HL-60/S4 (cell line): Measurements from ENCODE around the gene SLC35E4.
"Not testable (repeated sequence)": the region's sequence is repeated elsewhere in the genome, so short reads cannot be mapped to it uniquely, and the experiment has no call there.

Experiments
- in situ Hi-C: fragments of 300-500 bp; cut with MboI; formaldehyde crosslinking; loops from 2 replicates; pipeline ENCODE4 v1.14.3; 2022; ENCODE audit warnings: low sequenced_read_pairs

Gene SLC35E4, protein sequence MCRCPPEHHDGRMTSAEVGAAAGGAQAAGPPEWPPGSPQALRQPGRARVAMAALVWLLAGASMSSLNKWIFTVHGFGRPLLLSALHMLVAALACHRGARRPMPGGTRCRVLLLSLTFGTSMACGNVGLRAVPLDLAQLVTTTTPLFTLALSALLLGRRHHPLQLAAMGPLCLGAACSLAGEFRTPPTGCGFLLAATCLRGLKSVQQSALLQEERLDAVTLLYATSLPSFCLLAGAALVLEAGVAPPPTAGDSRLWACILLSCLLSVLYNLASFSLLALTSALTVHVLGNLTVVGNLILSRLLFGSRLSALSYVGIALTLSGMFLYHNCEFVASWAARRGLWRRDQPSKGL

DNA sequence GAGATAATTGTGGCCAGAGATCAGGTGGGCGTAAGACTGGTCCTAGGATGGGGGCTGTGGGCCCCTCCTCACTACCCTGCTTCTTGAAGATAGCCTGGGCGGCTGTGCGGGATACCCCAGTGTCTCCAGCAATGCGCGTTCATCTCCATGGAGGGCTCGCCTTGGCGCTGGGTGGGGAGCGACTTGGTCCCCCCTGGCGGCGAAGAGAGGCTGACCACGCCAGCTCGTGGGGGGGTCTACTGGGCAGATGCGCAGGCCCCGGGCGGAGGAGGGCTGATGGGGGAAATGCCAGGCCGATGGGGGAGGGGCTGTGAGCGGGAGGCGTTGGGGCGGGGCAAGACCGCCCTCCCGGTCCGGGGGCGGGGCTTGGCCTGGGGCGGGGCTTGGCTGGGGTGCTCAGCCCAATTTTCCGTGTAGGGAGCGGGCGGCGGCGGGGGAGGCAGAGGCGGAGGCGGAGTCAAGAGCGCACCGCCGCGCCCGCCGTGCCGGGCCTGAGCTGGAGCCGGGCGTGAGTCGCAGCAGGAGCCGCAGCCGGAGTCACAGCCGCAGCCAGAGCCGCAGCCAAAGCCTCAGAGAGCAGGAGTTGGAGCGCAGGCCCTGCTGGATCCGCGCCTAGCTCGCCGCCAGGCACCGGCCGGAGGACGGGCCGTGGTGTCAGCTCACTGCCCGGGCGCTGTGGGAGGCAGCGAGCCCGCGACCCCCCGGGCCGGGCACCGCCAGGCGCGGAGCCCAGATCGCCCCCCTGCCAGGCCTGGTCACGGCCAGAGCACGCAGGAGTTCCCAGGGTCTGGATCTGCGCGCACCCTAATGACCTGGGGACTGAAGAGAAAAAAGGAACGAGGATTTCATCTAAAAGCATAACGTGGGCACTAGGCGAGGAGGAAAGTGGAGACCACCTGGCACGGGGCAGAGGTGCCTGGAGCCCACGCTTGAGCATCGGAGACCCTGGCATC is at the start of gene SLC35E4:
TSS of gene SLC35E4 (plus strand) at position 509 of the 953 bp plus-strand sequence. CDS start 670 bp downstream, outside the sequence.
- in situ Hi-C loops = loop anchor here (10.0 kb wide), 1 partner anchor 119 kb away; no protein-coding TSS in a partner anchor

DNA sequence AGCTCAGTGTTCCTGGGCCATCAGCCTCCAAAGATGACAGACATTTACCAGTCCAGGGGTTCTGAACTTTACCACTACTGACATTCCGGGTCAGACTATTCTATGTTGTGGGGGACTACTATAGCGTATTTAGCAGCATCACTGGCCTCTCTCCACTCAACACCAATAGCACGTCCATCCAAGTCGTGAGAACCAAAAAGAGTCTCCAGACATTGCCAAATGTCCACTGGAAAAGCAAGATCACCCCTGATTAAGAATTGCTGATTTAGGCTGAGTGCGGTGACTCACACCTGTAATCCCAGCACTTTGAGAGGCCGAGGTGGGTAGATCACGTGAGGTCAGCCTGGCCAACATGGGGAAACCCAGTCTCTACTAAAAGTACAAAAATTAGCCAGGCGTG is 49.2 kb upstream of the SLC35E4 start:
- in situ Hi-C loops = no loop called here

DNA sequence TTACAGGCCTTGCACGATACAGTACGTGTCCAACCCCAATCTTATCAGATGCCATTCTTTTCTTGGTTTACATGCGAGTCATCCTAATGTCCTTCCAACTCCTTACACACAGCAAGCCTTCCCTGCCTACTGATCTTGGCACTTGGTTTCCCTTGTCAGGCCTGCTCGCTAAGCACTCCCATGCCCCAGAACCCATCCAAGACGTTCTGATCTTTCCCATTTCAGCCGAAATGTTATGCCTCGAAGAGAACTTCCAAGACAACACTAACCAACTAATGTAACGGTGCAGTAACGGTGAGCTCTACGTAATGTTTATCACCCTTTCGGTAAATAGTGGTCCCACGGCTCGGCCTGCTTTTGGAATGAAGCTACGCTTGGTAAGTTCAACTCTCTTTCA is 44.4 kb upstream of the SLC35E4 start:
- in situ Hi-C loops = no loop called here

DNA sequence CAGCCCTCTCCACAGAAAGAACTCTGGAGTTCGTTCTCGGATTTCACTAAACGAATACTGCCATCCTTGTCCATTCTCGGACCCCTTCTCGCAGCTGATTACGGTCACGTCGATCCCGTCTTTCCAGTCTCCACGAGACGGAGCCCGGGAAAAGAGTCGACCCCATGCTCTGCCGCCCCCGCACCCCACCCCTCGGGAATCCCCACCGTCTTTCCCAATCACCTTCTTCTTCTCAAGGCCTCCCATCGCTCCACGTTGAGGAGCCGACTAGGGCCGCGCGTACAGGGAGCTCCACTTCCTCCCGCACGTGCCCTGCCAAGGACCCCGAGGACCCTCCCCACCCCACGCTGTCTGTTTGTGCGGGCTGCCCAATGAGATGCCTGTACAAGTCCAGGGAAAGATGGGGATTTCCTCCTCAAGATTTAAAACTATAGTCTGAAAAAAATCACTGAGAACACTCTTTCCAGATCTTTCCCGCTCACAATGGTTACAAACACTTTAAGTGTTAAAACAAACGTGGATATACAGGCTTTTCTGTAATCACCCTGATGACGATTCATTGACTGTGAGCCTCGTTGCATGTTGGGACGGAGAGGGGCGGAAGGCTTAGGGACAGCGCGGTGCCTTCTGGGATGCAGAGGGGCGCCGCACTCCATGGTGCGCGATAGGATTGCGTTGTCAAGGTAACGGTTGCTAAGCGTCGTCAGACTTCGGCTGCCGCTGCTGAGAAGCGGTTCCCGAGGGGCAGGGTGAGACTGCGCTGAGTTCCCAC is 43.8 kb upstream of the SLC35E4 start, which contains the start of gene PES1:
TSS of gene PES1 (minus strand) at position 323 of the 772 bp plus-strand sequence. CDS start at position 246, 77 bp downstream.
- in situ Hi-C loops = no loop called here

DNA sequence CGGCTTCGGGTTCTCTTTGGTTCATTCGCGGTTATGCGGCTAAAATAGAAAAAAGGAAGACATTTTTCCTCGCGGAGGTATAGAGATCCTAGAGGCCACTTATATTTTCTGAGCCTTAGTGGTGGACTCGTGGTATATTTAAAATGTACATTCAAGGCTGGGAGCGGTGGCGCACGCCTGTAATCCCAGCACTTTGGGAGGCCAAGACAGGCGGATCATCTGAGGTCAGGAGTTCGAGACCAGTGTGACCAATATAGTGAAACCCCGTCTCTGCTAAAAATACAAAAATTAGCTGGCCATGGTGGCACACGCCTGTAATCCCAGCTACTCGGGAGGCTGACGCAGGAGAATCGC is 43.2 kb upstream of the SLC35E4 start:
- in situ Hi-C loops = not testable (repeated sequence)

DNA sequence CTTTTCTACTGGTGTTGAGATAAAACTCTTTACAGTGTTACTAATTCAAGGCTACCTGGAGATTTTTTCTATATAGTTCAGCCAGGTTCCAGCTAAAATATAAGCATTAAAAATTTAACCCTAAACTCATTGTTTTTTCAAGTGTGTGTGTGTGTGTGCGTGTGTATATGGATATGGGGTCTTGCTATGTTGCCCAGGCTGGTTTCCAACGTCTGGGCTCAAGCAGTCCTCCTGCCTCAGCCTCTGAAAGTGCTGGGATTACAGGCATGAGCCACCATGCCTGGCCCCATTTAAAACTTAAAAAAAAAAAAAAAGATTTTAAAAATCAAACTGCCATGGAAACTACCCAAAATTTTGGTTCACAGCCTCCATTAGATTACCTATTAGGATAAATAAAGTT is 39.4 kb upstream of the SLC35E4 start:
- in situ Hi-C loops = no loop called here

DNA sequence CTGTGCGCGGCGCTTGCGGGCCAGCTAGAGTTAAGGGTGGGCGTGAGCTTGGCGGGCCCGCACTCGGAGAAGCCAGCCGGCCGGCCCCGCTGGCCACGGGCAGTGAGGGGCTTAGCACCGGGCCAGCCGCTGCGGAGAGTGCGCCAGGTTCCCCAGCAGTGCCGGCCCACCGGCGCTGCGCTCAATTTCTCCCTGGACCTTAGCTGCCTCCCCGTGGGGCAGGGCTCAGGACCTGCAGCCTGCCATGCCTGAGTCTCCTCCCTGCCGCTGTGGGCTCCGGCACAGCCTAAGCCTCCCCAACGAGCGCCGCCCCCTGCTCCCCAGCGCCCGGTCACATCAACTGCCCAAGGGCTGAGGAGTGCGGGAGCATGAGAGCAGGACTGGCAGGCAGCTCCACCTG is 38.7 kb upstream of the SLC35E4 start:
- in situ Hi-C loops = no loop called here

DNA sequence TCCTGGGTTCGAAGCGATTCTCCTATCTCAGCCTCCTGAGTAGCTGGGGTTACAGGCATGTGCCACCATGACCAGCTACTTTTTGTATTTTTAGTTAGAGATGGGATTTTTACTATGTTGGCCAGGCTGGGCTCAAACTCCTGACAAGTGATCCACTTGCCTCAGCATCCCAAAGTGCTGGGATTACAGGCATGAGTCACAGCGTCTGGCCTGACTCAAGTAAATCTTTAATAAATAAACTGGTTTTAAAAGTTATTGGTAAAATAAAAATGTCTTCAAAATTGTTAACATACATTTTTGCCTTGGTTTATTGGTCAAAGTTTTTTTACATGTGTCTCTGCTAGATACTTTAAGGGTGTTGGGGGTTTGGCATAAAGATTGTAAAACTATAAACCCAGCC is 36.6 kb upstream of the SLC35E4 start:
- in situ Hi-C loops = no loop called here

DNA sequence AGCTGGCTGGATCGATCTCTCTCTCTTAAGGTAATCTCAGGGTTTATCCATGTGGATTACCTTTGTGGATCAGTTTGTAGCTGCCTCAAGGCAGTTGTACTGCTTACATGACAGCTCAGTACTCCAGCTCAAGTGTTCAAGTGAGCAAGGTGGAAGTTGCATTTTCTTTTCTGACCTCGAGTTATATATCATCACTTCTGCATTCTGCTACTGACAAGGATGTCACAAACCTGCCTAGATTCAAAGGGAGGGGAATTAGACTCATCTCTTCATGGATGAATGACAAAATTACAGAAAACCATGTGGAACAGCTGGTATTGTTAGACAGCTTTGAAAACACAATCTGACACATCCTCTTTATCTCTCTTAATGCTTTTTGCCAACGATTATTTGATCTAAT is 34.7 kb upstream of the SLC35E4 start:
- in situ Hi-C loops = no loop called here

DNA sequence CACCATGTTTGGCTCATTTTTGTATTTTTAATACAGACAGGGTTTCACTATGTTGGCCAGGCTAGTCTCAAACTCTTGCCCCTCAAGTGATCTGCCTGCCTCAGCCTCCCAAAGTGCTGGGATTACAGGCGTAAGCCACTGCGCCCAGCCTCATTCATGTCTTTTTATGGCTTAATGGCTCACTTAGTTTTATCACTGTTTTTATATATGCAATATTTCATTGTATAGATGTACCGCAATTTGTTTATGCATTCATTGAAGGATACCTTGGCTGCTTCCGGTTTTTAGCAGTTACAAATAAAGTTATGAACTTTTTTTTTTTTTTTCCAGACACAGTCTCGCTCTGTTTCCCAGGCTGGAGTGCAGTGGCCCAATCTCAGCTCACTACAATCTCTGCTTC is 34.1 kb upstream of the SLC35E4 start:
- in situ Hi-C loops = no loop called here

DNA sequence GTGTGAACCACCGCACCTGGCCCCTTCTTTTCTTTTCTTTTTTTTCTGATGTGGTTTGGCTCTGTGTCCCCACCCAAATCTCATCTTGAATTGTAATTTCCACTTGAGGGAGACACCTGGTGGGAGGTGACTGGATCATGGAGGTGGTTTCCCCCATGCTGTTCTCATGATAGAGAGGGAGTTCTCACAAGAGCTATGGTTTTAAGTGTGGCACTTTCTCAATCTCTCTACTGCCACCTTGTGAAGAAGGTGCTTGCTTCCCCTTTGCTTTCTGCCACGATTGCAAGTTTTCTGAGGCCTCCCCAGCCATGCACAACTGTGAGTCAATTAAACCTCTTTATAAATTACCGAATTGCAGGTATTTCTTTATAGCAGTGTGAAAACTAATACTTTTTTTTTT is 33.5 kb upstream of the SLC35E4 start:
- in situ Hi-C loops = no loop called here

DNA sequence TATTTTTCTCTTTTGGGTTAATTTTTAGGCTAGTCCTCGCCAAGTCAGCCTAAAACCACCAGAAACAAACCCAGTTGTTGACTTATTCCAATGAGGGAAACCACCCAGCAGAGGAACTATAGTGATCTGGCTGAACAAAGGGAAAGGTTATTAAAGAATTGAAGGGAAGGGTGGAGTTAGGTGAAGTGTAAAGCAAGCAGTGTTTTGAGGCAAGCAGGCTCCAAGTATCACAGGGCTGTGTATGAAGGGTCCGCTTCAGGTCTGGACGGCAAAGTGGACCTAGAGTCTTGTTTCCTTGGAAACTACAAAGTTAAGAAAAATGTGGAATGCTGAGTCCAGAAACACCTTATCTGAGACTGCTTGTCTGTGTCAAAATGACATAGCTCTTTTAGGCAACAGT is 31.8 kb upstream of the SLC35E4 start:
- in situ Hi-C loops = no loop called here

DNA sequence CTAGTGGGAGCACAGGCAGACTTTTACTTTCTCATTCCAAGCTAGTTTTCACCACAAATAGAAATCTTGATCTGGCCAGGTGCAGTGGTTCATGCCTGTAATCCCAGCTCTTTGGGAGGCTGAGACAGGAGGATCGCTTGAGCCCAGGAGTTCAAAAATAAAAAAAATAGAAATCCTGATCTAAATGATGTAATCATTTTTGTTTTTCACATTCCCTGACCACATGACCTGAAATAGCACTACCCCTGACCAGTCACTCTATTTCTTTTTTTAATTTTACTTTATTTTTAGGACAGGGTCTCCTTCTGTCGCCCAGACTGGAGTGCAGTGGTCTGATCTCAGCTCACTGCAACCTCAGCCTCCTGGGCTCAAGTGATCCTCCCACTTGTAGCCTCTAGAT is 30.9 kb upstream of the SLC35E4 start:
- in situ Hi-C loops = no loop called here

DNA sequence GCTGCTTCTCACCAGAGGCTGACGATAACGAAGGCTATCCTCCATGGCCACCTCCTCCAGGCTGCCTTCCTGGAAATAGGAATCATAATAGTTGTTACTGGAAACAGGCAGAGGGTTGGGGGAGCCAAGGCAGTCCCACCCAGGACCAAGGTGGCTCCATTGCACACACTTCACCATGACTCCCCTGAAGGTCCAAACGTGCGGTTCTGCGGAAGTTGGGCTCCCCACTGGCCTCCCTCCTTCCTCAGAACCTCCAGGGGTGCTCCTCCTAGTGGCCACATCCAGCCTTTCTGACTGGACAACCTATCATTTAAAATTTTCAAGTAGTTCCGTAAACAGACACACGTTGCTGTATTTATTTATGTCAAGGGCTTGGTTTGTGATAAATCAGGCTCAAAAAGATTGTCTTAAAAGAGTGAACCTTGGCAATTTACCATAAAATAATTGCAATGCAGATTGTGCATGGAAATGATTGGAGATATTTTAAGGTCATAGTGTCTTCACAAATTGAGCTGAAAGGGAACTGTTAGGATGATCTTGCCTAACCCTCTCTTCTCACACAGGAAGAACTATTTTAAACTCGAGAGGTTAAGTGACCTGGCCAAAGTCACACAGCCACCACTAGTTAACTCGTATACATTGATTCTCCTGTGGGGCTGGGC is 30.0 kb upstream of the SLC35E4 start:
- in situ Hi-C loops = no loop called here

DNA sequence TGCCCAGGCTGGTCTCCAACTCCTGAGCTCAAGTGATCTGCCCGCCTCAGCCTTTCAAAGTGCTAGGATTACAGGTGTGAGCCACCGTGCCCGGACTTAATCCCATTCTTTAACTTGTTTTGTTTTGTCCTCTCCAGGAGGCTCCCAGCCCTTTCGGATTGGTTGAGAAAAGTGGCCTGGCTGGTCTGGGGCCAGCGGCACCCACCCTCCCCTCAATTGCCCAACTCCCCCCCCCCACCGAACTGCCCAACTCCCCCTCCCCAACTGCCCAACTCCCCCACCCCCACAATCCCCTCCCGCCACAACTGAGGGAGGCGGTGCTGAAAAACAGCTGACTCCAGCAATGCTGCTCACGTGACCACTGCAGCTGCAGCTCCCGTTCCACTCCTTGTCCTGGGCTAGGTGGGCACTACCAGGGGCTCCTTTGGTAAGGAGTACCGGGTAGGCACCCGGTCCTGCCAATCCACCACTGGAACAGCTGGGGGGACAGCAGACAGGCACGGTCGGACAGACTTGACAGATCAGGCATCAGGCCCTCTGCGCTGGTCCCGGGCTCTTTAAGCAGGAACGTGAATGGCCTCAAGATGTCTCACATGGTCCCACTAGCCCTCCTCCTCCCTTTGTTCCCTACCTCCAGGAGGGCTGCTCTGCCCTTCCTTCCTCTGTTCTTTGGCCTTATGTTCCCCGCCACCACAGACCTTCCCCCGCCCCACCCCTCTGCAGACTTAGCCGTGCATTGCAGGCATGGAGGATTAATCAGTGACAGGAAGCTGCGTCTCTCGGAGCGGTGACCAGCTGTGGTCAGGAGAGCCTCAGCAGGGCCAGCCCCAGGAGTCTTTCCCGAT is 28.9 kb upstream of the SLC35E4 start, which contains the start of gene TCN2:
TSS of gene TCN2 (plus strand) at position 720 of the 845 bp plus-strand sequence. CDS start 158 bp downstream, outside the sequence.
- in situ Hi-C loops = no loop called here

DNA sequence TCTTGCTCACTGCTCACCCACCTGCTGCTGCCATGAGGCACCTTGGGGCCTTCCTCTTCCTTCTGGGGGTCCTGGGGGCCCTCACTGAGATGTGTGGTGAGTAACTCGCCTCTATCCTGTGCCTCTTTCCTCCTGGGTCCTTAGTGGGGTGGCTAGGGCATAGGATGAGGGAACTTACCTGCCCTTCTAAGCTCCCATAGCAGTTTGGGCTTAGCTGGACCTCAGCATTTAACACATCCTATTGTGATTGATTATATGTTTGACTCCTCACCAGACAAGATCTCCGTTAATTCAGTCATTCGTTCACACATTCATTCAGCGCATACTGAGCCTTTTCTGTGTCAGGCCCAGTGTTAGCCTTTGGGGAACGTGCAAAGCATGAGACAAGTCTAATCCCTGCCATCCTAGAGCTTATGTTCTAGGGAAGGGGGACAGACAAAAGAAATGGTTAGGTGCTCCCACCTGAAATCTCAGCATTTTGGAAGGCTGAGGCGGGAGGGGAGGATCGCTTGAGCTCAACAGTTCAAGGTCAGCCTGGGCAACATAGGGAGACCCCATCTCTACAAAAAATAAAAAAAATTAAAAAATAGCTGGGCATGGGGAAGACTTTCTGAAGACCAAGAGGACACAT is 28.2 kb upstream of the SLC35E4 start:
- in situ Hi-C loops = no loop called here

DNA sequence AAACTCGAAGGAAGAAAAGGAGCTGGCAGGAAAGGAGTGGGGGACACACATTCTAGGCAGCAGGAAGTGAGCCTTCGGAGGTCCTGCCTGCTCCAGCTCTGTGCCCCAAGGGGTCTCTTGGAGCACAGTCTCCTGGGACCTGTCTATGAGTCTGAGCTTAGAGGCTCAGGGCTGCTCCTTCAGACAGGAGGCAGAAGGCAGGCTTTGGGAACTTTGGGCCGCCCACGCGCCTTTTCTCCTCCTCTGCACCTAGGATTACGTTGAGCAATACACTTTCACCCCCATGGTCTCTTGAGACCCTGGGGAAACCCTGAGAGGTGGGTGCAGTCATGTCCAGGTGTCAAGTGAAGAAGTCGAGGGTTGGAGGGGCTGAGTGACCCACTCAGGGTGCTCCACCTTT is 27.6 kb upstream of the SLC35E4 start:
- in situ Hi-C loops = no loop called here

DNA sequence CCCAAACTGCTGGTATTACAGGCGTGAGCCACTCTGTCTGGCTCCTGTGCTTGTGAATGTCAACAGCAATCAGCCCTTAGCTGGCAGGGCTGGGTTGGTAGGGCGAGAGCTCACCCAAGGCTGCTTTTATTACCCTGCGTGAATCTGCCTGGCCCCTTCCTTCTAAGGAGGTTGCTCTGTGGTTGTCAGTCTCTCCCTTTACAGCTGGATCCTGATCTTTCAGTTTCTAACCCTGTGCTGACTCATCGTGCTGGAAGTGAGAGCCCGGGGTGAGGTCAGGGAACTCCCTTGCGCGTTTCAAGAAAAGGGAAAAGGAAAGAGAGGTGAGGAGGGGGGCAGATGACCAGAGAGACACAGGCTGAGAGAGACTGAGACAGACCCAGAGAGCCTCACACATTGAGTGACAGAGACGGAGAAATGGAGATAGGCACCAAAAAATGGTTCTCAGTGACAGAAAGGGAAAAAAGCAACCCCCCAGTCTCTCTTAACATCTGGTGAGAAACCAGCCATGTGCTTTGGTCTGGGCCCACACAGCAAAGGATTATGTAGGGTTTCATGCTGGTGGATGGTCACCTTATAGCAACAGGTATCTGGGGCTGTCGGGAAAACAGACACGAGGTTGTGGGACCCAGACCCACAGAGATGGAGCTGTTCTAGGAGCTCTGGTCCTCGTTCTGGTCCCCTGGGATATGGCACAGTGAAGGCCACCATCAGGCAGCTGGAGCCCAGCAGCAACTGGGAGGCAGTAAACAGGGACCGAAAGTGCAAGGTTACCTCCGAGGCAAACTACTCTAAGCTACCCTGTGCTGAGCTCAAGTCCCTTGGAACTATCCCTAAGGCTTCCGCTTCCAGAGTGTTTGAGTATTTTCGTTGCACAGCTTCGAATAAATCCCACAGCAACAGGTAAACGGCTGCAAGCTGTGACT is 26.1 kb upstream of the SLC35E4 start:
- in situ Hi-C loops = no loop called here
